ENCODE data around the gene NFIX.

NFIX gene

DNA sequence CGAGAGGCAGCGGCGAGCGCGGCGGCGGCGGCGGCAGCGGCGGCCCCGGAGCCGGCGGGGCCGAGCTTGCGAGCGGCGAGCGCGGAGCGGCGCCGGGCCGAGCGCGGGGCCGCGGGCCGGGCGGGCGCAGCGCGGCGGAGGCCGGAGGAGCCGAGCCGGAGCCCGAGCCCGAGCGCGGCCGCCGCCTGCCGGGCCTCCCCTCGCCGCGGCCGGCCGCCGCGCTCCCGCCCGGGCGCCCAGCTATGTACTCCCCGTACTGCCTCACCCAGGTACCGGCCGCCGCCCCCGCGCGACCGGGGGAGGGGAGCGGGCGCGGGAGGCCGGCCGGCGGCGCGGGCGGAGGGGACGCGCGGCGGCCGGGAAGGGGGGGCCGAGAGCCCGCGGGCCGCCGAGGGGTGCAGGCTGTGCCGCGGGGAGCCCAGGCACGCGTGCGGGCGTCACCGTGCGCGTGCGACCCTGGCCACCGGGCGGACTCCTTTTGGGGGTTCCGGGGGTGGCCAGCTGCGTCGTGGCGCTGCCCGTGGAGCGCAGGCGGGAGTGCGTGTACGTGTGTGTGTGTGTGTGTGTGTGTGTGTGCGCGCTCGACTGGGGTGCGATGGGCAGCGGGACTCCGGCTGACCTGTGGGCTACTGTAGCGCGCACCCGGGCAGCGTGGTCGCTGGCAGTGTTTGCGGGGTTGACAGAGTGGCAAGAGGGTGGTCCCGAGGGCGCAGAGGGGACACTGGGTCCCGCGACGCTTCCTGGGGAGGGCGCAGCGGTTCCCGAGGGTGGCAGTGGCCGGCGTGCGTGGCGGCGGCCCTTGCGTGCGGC, 526 bp downstream of the NFIX start:
- peak overlapping the region; percentile 59 to 94 (median 64) for H3K4me3 ChIP-seq (ENCODE audit: control insufficient read depth in 1 of 7, extremely low read depth in 1 of 7, insufficient read depth in 4 of 7, low read depth in 2 of 7, low read length in 6 of 7)
- no peaks in the 10 kb centered on the region for H3K9me3 ChIP-seq (ENCODE audit: control extremely low read depth in 1 of 5, control insufficient read depth in 4 of 5, insufficient read depth in 2 of 5, low read depth in 1 of 5, low read length in 4 of 5)
- ChIA-PET POLR2A (no interaction called here), CTCF (interaction anchor here (1.0 kb wide), 2 partner anchors 11 to 36 kb away, joined by 3 to 4 read pairs; no protein-coding TSS in a partner anchor)
- H3K36me3 ChIP-seq (ENCODE audit: control insufficient read depth in 4 of 4, insufficient read depth in 4 of 4, low read length in 3 of 4) = peaks cover 0 to 8% (median 2%) of the 10 kb centered on the region in 4 experiments
- H3K27ac ChIP-seq (ENCODE audit: insufficient read depth in 1 of 2, low read depth in 1 of 2, low read length in 2 of 2, poor library complexity in 1 of 2, severe bottlenecking in 2 of 2) = no peak overlapping the region
- WGBS (ENCODE audit: insufficient coverage) = 0% methylated on average over 94 of the region's 129 CpGs
- peaks cover 0 to 22% (median 14%) of the 10 kb centered on the region in 4 experiments for H3K4me1 ChIP-seq (ENCODE audit: control extremely low read depth in 1 of 4, control insufficient read depth in 4 of 4, insufficient read depth in 4 of 4, low read length in 3 of 4)
- peak in 2 of 3 donors; percentile 52 to 62 for DNase-seq
- peaks cover 0 to 9% (median 0%) of the 10 kb centered on the region in 5 experiments for H3K27me3 ChIP-seq (replicated peaks in 2 of 5; ENCODE audit: control insufficient read depth in 4 of 5, insufficient read depth in 5 of 5, low read length in 4 of 5)

DNA sequence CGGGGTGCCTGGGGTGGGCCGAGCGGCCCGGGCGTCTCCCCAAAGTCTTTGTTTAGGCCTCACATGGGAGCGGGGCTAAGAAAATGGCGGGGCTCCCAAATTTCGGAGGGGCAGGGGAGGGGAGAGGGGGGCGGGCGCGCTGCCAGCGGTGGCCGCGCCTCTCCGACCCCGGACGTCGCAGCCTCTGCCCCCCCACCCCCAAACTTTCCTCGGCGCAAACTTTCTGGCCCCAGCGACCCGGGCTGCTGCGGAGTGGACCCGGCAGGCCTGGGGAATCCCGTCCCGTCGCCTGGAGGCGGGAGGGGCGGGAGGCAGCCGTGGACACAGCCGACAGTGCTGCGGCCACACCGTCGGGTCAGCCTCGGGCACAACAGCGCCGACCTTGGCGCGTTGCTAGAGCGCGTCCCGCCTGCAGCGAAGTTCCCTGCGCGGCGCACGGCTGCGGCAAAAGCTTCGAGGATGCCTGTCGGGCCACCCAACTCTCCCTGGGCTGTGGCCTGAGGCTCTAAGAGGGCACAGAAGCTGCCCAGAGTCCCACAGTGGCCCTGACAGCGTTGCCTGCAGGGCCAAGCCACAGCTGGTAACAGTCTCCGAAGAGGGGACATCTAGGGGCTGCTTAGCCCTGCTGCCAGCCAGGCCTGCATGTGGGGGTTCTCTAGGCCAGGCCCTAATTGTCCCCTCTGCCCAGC, 1.3 kb downstream of the NFIX start:
- H3K9me3 ChIP-seq (ENCODE audit: control extremely low read depth in 1 of 5, control insufficient read depth in 4 of 5, insufficient read depth in 2 of 5, low read depth in 1 of 5, low read length in 4 of 5) = no peaks in the 10 kb centered on the region
- no peak for DNase-seq
- peak overlapping the region; percentile 59 to 94 (median 64) for H3K4me3 ChIP-seq (ENCODE audit: control insufficient read depth in 1 of 7, extremely low read depth in 1 of 7, insufficient read depth in 4 of 7, low read depth in 2 of 7, low read length in 6 of 7)
- POLR2A ChIA-PET = no interaction called here
- H3K36me3 ChIP-seq (ENCODE audit: control insufficient read depth in 4 of 4, insufficient read depth in 4 of 4, low read length in 3 of 4) = peaks cover 0 to 8% (median 2%) of the 10 kb centered on the region in 4 experiments
- CTCF ChIA-PET = interaction anchor here (0.8 to 1.5 kb wide), 3 partner anchors 32 to 97 kb away, joined by 3 to 4 read pairs (median 3); no protein-coding TSS in a partner anchor
- peaks cover 0 to 9% (median 0%) of the 10 kb centered on the region in 5 experiments for H3K27me3 ChIP-seq (replicated peaks in 2 of 5; ENCODE audit: control insufficient read depth in 4 of 5, insufficient read depth in 5 of 5, low read length in 4 of 5)
- H3K4me1 ChIP-seq (ENCODE audit: control extremely low read depth in 1 of 4, control insufficient read depth in 4 of 4, insufficient read depth in 4 of 4, low read length in 3 of 4) = peaks cover 0 to 22% (median 14%) of the 10 kb centered on the region in 4 experiments
- 49% methylated on average over 31 of the region's 52 CpGs for WGBS (ENCODE audit: insufficient coverage)
- no peak overlapping the region for H3K27ac ChIP-seq (ENCODE audit: insufficient read depth in 1 of 2, low read depth in 1 of 2, low read length in 2 of 2, poor library complexity in 1 of 2, severe bottlenecking in 2 of 2)

DNA sequence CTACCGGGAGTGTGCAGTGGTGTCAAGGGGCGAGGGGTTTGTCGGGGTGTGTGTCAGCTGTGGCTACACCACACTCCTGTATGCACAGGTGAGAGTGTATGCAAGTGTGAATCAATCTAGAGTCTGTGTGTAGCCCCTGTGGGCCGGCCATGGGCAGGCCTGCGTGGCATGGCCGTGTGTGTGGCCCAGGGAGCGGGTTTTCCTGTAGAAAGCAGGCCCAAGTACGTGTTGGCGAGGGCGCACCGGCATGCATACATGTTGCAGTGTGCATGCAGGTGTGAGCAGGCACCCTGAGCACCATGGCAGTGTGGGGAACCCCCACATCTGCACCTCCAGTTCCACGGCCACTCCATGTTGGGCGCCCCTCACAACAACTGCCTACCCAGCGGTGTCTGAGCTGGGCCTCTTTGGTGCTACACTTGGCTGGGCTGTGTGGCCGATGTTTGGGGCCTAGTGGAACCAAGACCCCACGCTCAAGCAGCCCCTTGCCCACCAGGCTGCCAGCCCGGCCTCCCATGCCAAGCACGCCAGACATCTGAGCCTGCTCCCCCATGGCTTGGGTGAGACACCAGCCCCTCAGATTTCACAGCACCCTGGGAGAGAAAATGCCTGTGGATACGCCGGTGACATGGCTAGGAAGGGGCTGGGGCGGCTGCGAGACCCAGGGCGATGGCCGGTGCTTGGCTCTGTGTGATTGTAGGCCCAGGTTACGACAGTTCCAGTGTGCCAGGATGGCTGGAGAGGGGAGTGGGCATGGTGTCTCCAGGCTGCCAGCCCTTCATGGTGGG, 2.1 kb downstream of the NFIX start:
- no peak overlapping the region for H3K27ac ChIP-seq (ENCODE audit: insufficient read depth in 1 of 2, low read depth in 1 of 2, low read length in 2 of 2, poor library complexity in 1 of 2, severe bottlenecking in 2 of 2)
- peaks cover 0 to 22% (median 14%) of the 10 kb centered on the region in 4 experiments for H3K4me1 ChIP-seq (ENCODE audit: control extremely low read depth in 1 of 4, control insufficient read depth in 4 of 4, insufficient read depth in 4 of 4, low read length in 3 of 4)
- WGBS (ENCODE audit: insufficient coverage) = 98% methylated on average over 25 of the region's 25 CpGs
- ChIA-PET POLR2A (no interaction called here), CTCF (interaction anchor here (0.8 to 1.5 kb wide), 3 partner anchors 32 to 96 kb away, joined by 3 to 4 read pairs (median 3); no protein-coding TSS in a partner anchor)
- peak overlapping the region in 2 of 7 experiments; percentile 79 to 94 for H3K4me3 ChIP-seq (ENCODE audit: control insufficient read depth in 1 of 7, extremely low read depth in 1 of 7, insufficient read depth in 4 of 7, low read depth in 2 of 7, low read length in 6 of 7)
- H3K9me3 ChIP-seq (ENCODE audit: control extremely low read depth in 1 of 5, control insufficient read depth in 4 of 5, insufficient read depth in 2 of 5, low read depth in 1 of 5, low read length in 4 of 5) = no peaks in the 10 kb centered on the region
- H3K27me3 ChIP-seq (replicated peaks in 2 of 5; ENCODE audit: control insufficient read depth in 4 of 5, insufficient read depth in 5 of 5, low read length in 4 of 5) = peaks cover 0 to 9% (median 0%) of the 10 kb centered on the region in 5 experiments
- peaks cover 0 to 8% (median 2%) of the 10 kb centered on the region in 4 experiments for H3K36me3 ChIP-seq (ENCODE audit: control insufficient read depth in 4 of 4, insufficient read depth in 4 of 4, low read length in 3 of 4)
- no peak for DNase-seq

DNA sequence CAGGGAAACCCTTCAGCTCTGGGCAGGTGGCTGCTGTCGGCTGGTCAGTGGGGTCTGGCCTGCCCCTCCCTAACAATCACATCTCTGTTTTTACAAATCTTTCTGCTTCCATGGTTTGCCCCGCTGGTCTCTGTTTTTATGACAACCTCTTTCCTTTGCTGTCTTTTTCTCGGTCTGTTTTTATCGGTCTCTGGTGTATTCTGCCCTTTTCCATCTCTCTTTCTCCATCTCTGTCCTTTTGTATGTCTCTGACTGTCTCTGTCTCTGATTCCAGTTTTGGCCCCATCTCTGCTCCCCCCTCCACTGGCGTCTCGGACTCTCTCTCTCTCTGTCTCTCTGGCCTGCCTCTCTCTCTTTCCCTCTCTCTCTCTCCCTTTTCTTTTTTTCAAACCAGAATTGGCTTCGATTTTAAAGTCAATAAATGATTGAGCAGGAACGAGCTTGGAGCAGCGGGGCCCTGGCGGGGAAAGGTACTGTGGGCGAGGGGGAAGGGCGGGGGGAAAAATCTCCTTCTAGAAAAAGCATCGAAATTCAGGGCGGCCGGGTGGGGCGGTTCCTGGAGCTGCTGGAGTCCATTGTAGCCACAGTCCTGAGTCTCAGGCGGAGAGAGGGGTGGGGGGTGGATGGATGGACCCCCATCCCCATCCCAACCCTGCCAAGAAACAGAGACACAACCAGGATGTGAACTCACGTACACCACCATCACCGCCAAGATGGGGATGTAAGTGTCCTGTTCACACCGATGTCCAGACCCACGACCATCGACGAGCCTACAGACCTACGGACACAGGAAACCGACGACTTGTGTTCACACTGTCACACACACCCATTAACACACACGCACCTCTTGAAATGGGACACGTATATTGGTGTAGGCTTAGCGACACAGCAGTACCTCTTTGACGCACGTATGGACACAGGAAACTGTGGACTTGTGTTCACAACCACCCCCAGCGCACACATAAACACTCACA, 3.0 kb downstream of the NFIX start:
- Histone ChIP-seq H3K9me3 (ENCODE audit: control extremely low read depth in 1 of 5, control insufficient read depth in 4 of 5, insufficient read depth in 2 of 5, low read depth in 1 of 5, low read length in 4 of 5) (no peaks in the 10 kb centered on the region), H3K27me3 (replicated peaks in 2 of 5; ENCODE audit: control insufficient read depth in 4 of 5, insufficient read depth in 5 of 5, low read length in 4 of 5) (peaks cover 0 to 9% (median 0%) of the 10 kb centered on the region in 5 experiments), H3K4me3 (ENCODE audit: control insufficient read depth in 1 of 7, extremely low read depth in 1 of 7, insufficient read depth in 4 of 7, low read depth in 2 of 7, low read length in 6 of 7) (no peak overlapping the region), H3K36me3 (ENCODE audit: control insufficient read depth in 4 of 4, insufficient read depth in 4 of 4, low read length in 3 of 4) (peaks cover 0 to 8% (median 2%) of the 10 kb centered on the region in 4 experiments), H3K4me1 (ENCODE audit: control extremely low read depth in 1 of 4, control insufficient read depth in 4 of 4, insufficient read depth in 4 of 4, low read length in 3 of 4) (peaks cover 0 to 22% (median 14%) of the 10 kb centered on the region in 4 experiments), H3K27ac (ENCODE audit: insufficient read depth in 1 of 2, low read depth in 1 of 2, low read length in 2 of 2, poor library complexity in 1 of 2, severe bottlenecking in 2 of 2) (no peak overlapping the region)
- CTCF ChIA-PET = interaction anchor here (1.2 to 1.5 kb wide), 2 partner anchors 31 to 60 kb away, joined by 3 to 4 read pairs; no protein-coding TSS in a partner anchor
- 97% methylated on average over 25 of the region's 32 CpGs for WGBS (ENCODE audit: insufficient coverage)
- POLR2A ChIA-PET = no interaction called here
- no peak for DNase-seq

DNA sequence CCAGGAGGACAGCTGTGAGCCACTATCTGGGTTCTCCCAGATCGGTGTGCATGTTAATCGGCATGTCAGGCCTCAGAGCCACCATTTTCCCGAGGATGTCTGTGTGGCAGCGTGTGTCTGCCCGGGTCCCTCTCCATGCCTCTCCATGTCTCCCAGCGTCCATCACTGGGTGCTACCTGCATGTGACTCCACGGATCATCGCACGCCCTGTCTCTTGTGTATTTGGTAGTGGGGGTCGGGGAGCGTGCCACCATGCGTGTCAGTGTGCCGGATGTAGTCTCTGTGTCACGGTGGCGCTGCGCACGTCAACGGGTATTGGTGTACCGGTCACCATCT, 5.9 kb downstream of the NFIX start:
- Histone ChIP-seq H3K4me1 (ENCODE audit: control extremely low read depth in 1 of 4, control insufficient read depth in 4 of 4, insufficient read depth in 4 of 4, low read length in 3 of 4) (peaks cover 0 to 11% (median 6%) of the 10 kb centered on the region in 4 experiments), H3K27me3 (replicated peaks in 2 of 5; ENCODE audit: control insufficient read depth in 4 of 5, insufficient read depth in 5 of 5, low read length in 4 of 5) (peaks cover 0 to 7% (median 0%) of the 10 kb centered on the region in 5 experiments), H3K9me3 (ENCODE audit: control extremely low read depth in 1 of 5, control insufficient read depth in 4 of 5, insufficient read depth in 2 of 5, low read depth in 1 of 5, low read length in 4 of 5) (no peaks in the 10 kb centered on the region), H3K4me3 (ENCODE audit: control insufficient read depth in 1 of 7, extremely low read depth in 1 of 7, insufficient read depth in 4 of 7, low read depth in 2 of 7, low read length in 6 of 7) (no peak overlapping the region), H3K36me3 (ENCODE audit: control insufficient read depth in 4 of 4, insufficient read depth in 4 of 4, low read length in 3 of 4) (peaks cover 0 to 8% (median 2%) of the 10 kb centered on the region in 4 experiments), H3K27ac (ENCODE audit: insufficient read depth in 1 of 2, low read depth in 1 of 2, low read length in 2 of 2, poor library complexity in 1 of 2, severe bottlenecking in 2 of 2) (no peak overlapping the region)
- WGBS (ENCODE audit: insufficient coverage) = 96% methylated on average over 13 of the region's 19 CpGs
- POLR2A ChIA-PET = no interaction called here
- CTCF ChIA-PET = interaction anchor here (1.2 to 1.9 kb wide), 4 partner anchors 13 to 32 kb away, joined by 3 to 13 read pairs (median 4); no protein-coding TSS in a partner anchor
- no peak for DNase-seq

Data from common myeloid progenitor, CD34-positive (primary cell).